SJSA1 (cell line): ENCODE data around the gene SLC25A45. TPM values are rescaled to one million over a fixed set of nuclear protein-coding genes. Genes with fewer than 3 reads are reported as not detected.
A peak's percentile ranks its signal among the peaks of the same experiment; 100 is the strongest.

Experiments used
- DNase-seq, 2 experiments: peaks; one replicate each; pipeline ENCODE4 v3.0.0-alpha.2; 2015 to 2020; ENCODE audit warnings: low spot score in 2 of 2, low read depth in 1 of 2
- H3K27ac ChIP-seq: fragments of 250-450 bp; sonication (Bioruptor Pico); 2 replicates; pipeline ENCODE4 v1.5.1; 2020; ENCODE audit warnings: mild to moderate bottlenecking, moderate library complexity
- H3K27me3 ChIP-seq: fragments of 250-450 bp; sonication (Bioruptor Pico); replicated peaks from 2 replicates; pipeline ENCODE4 v1.5.1; 2020; ENCODE audit warnings: mild to moderate bottlenecking, moderate library complexity
- H3K36me3 ChIP-seq: fragments of 250-450 bp; sonication (Bioruptor Pico); 2 replicates; pipeline ENCODE4 v1.5.1; 2020; ENCODE audit warnings: mild to moderate bottlenecking
- H3K4me1 ChIP-seq: fragments of 250-450 bp; sonication (Bioruptor Pico); replicated peaks from 2 replicates; pipeline ENCODE4 v1.6.1; 2021; ENCODE audit warnings: mild to moderate bottlenecking
- H3K4me3 ChIP-seq: fragments of 250-450 bp; sonication (Bioruptor Pico); 2 replicates; pipeline ENCODE4 v1.5.1; 2020; ENCODE audit warnings: mild to moderate bottlenecking
- H3K9me3 ChIP-seq: fragments of 250-450 bp; sonication (Bioruptor Pico); replicated peaks from 2 replicates; pipeline ENCODE4 v1.5.1; 2020; ENCODE audit warnings: mild to moderate bottlenecking
- total RNA-seq: library from RNA; depleted of rRNA; stranded (reverse); fragments of >200 nt; shearing (Covaris generic); gene quantifications from 2 replicates; pipeline ENCODE4 v1.2.3, GENCODE V29; 2014

The SLC25A45 gene
- total RNA-seq, 1 experiment from 2014 or later = 3.1 TPM

DNA sequence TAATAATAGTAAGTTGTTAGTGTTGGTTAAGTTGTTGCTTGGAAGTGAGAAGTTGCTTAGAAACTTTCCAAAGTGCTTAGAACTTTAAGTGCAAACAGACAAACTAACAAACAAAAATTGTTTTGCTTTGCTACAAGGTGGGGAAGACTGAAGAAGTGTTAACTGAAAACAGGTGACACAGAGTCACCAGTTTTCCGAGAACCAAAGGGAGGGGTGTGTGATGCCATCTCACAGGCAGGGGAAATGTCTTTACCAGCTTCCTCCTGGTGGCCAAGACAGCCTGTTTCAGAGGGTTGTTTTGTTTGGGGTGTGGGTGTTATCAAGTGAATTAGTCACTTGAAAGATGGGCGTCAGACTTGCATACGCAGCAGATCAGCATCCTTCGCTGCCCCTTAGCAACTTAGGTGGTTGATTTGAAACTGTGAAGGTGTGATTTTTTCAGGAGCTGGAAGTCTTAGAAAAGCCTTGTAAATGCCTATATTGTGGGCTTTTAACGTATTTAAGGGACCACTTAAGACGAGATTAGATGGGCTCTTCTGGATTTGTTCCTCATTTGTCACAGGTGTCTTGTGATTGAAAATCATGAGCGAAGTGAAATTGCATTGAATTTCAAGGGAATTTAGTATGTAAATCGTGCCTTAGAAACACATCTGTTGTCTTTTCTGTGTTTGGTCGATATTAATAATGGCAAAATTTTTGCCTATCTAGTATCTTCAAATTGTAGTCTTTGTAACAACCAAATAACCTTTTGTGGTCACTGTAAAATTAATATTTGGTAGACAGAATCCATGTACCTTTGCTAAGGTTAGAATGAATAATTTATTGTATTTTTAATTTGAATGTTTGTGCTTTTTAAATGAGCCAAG, 42.9 kb upstream of the SLC25A45 start:
- Histone ChIP-seq H3K27ac (peak overlapping the region; percentile 86), H3K4me1 (peaks cover 98% of the 10 kb centered on the region), H3K27me3 (no peaks in the 10 kb centered on the region; the same call in 1 of the 2 replicates), H3K9me3 (no peaks in the 10 kb centered on the region; the same call in 1 of the 2 replicates), H3K4me3 (peak overlapping the region; percentile 44), H3K36me3 (peaks cover 42% of the 10 kb centered on the region)
- DNase-seq = peak; percentile 83 to 86

DNA sequence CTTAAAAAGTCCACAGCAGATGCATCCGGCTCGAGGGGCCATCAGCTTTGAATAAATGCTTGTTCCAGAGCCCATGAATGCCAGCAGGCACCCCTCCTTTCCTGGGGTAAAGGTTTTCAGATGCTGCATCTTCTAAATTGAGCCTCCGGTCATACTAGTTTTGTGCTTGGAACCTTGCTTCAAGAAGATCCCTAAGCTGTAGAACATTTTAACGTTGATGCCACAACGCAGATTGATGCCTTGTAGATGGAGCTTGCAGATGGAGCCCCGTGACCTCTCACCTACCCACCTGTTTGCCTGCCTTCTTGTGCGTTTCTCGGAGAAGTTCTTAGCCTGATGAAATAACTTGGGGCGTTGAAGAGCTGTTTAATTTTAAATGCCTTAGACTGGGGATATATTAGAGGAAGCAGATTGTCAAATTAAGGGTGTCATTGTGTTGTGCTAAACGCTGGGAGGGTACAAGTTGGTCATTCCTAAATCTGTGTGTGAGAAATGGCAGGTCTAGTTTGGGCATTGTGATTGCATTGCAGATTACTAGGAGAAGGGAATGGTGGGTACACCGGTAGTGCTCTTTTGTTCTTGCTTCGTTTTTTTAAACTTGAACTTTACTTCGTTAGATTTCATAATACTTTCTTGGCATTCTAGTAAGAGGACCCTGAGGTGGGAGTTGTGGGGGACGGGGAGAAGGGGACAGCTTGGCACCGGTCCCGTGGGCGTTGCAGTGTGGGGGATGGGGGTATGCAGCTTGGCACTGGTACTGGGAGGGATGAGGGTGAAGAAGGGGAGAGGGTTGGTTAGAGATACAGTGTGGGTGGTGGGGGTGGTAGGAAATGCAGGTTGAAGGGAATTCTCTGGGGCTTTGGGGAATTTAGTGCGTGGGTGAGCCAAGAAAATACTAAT, 42.0 kb upstream of the SLC25A45 start:
- Histone ChIP-seq H3K27me3 (no peaks in the 10 kb centered on the region; the same call in 1 of the 2 replicates), H3K4me3 (peak overlapping the region; percentile 44), H3K36me3 (peaks cover 42% of the 10 kb centered on the region), H3K9me3 (no peaks in the 10 kb centered on the region; the same call in 1 of the 2 replicates), H3K27ac (peak overlapping the region; percentile 86), H3K4me1 (peaks cover 98% of the 10 kb centered on the region)
- peak in 1 of 2 experiments; percentile 43 for DNase-seq

DNA sequence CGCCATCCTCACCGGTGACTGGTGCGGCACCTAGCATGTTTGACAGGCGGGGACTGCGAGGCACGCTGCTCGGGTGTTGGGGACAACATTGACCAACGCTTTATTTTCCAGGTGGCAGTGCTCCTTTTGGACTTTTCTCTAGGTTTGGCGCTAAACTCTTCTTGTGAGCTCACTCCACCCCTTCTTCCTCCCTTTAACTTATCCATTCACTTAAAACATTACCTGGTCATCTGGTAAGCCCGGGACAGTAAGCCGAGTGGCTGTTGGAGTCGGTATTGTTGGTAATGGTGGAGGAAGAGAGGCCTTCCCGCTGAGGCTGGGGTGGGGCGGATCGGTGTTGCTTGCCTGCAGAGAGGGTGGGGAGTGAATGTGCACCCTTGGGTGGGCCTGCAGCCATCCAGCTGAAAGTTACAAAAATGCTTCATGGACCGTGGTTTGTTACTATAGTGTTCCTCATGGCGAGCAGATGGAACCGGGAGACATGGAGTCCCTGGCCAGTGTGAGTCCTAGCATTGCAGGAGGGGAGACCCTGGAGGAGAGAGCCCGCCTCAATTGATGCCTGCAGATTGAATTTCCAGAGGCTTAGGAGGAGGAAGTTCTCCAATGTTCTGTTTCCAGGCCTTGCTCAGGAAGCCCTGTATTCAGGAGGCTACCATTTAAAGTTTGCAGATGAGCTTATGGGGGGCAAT, 41.2 kb upstream of the SLC25A45 start:
- Histone ChIP-seq H3K27ac (peak overlapping the region; percentile 99), H3K4me1 (peaks cover 98% of the 10 kb centered on the region), H3K27me3 (no peaks in the 10 kb centered on the region; the same call in 1 of the 2 replicates), H3K4me3 (peak overlapping the region; percentile 44), H3K36me3 (peaks cover 42% of the 10 kb centered on the region), H3K9me3 (no peaks in the 10 kb centered on the region; the same call in 1 of the 2 replicates)
- peak in 1 of 2 experiments; percentile 53 for DNase-seq

- H3K27me3 ChIP-seq = no peaks in the 10 kb centered on the region; the same call in 1 of the 2 replicates
- DNase-seq = peak; percentile 96 to 99
- H3K4me3 ChIP-seq = peak within 1 kb of the TSS; percentile 44
- peaks cover 37% of the 10 kb centered on the region for H3K36me3 ChIP-seq
- peak within 1 kb of the TSS; percentile 99 for H3K27ac ChIP-seq
- peaks cover 98% of the 10 kb centered on the region for H3K4me1 ChIP-seq
- H3K9me3 ChIP-seq = no peaks in the 10 kb centered on the region; the same call in 1 of the 2 replicates
Observed at GRCh38 chr11:65422633-65423515, 40.4 kb upstream of the SLC25A45 start, which contains the start of gene NEAT1. Gene NEAT1 (plus strand): TSS chr11:65422798.

DNA sequence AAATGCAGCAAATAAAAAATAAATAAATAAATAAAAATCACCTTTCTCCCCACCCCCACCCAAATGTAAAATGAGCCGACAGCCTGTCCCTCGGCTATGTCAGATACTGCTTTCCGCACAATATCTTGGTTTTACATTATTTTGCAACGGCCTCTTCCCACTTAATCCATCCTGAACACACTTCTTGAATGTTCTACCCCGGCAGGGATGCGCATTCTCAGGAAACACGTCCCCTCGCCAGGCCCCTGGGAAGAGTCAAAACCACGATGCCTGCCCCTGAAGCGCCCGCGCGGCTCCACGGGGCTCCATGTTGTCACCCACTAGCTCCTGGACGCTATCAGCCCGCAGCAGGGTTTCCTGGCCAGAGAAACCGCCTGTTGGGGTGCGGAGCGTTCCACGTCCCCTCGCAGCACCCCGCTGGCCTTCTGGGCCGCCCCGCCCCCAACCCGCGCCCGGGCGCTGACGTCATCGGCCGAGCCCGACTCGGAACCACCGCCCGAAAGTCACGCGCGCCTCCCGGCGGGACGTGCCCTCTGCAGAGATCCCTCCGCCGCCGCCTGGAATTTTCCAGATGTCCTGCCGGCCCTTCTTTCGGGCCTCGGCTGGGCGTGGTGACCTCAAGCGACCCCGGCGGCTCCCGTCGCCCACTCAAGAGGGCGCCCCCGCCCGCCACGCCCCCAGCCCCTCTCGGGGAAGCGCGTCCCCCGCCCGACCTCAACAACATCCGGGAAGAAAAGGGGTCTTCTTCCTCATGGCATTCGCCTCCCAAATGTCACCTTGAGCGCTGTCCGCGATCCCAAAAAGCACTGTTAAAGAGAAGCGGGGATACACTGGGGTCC, 39.6 kb upstream of the SLC25A45 start:
- peak overlapping the region; percentile 99 for H3K27ac ChIP-seq
- peak; percentile 99 to 100 for DNase-seq
- no peaks in the 10 kb centered on the region; the same call in 1 of the 2 replicates for H3K27me3 ChIP-seq
- H3K9me3 ChIP-seq = no peaks in the 10 kb centered on the region; the same call in 1 of the 2 replicates
- peak overlapping the region; percentile 44 for H3K4me3 ChIP-seq
- peaks cover 29% of the 10 kb centered on the region for H3K36me3 ChIP-seq
- peaks cover 98% of the 10 kb centered on the region for H3K4me1 ChIP-seq

DNA sequence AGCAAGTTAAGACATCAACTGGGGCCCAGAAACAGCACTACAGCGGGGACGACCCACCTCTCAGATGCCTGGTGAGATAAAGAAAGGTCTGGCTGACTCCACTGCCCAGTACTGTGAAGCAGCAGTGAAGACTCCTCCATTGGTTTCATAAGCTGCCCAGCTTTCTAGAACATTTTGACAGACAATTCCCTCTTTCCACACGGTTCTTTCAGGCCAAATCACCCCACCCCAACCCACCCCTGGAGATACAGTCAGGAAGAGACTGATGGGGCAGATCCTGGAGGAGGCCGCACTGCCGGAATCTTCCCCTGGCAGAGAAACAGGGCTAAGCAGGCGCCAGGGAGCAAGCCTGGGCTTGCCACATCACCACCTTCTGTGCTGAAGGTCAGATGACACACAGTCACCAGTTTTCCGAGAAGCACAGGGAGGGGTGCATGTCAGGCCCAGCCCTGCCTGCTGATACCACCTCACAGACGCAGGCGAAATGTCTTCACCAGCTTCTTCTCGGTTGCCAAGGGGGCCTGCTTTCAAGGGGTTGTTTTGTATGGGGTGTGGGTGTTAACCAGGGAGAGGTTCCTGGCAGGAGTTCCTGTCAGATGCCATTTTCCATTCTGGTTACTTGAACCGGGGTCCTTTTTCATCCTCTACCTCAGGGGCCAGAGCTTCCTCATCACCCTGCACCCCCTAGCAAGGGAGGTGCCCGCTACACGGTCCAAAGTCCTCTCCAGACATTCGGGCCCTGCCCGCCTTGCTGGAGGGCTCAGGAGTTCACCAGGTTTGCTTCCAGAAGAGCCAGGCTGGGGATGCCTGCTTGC, 38.7 kb upstream of the SLC25A45 start:
- Histone ChIP-seq H3K36me3 (peaks cover 20% of the 10 kb centered on the region), H3K27ac (peak overlapping the region; percentile 99), H3K27me3 (no peaks in the 10 kb centered on the region; the same call in 1 of the 2 replicates), H3K9me3 (no peaks in the 10 kb centered on the region; the same call in 1 of the 2 replicates), H3K4me3 (peak overlapping the region; percentile 44), H3K4me1 (peaks cover 98% of the 10 kb centered on the region)
- peak; percentile 97 to 99 for DNase-seq

- Histone ChIP-seq H3K36me3 (peaks cover 19% of the 10 kb centered on the region), H3K27ac (peak overlapping the region; percentile 99), H3K4me3 (no peak overlapping the region), H3K9me3 (no peaks in the 10 kb centered on the region; the same call in 1 of the 2 replicates), H3K4me1 (peaks cover 94% of the 10 kb centered on the region), H3K27me3 (no peaks in the 10 kb centered on the region; the same call in 1 of the 2 replicates)
- no peak for DNase-seq
Observed at GRCh38 chr11:65420506-65420905, 38.1 kb upstream of the SLC25A45 start.

DNA sequence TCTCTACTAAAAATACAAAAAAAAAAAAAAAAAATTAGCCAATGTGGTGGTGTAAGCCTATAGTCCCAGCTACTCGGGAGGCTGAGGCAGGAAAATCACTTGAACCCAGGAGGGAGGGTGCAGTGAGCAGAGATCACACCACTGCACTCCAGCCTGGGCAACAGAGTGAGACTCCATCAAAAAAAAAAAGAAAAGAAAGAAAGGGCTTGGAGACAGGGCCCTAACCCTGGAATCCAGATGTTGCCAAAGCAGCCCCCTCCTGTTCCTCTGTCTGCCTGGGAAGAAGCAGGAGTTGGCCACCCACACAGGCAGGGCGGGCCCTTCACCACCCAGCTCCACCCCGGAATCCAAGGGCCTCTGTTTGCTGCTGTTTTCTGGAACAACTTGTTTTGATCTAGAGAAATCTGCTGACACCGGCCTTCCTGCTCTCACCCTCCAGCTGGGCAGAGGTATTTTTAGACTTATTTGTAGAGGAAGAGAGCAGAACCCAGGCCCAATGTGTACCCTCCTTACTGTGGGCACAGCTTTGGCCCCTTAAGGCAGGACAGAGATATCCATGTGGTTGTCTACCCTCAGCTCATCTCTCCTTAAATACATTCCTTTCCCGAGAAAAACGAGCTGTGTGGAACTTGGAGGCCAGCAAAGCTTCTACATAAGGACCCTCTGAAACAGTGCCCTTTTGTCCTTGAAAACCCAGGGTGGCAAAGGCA, 37.5 kb upstream of the SLC25A45 start:
- Histone ChIP-seq H3K36me3 (peaks cover 17% of the 10 kb centered on the region), H3K4me3 (no peak overlapping the region; the same call in 1 of the 2 replicates), H3K27me3 (no peaks in the 10 kb centered on the region; the same call in 1 of the 2 replicates), H3K4me1 (peaks cover 88% of the 10 kb centered on the region), H3K9me3 (no peaks in the 10 kb centered on the region; the same call in 1 of the 2 replicates), H3K27ac (peak overlapping the region; percentile 99)
- DNase-seq = peak; percentile 99

GRCh38 chr11:65419460-65419771, 37.0 kb upstream of the SLC25A45 start:
- H3K27me3 ChIP-seq = no peaks in the 10 kb centered on the region; the same call in 1 of the 2 replicates
- H3K4me3 ChIP-seq = peak overlapping the region; percentile 14
- no peaks in the 10 kb centered on the region; the same call in 1 of the 2 replicates for H3K9me3 ChIP-seq
- no peak for DNase-seq
- peaks cover 15% of the 10 kb centered on the region for H3K36me3 ChIP-seq
- H3K27ac ChIP-seq = peak overlapping the region; percentile 99
- H3K4me1 ChIP-seq = peaks cover 83% of the 10 kb centered on the region

GRCh38 chr11:65418681-65419459, 36.4 kb upstream of the SLC25A45 start:
- peak overlapping the region; percentile 14 for H3K4me3 ChIP-seq
- no peaks in the 10 kb centered on the region; the same call in 1 of the 2 replicates for H3K9me3 ChIP-seq
- peak; percentile 99 to 100 for DNase-seq
- H3K36me3 ChIP-seq = peaks cover 13% of the 10 kb centered on the region
- H3K27ac ChIP-seq = peak overlapping the region; percentile 99
- no peaks in the 10 kb centered on the region; the same call in 1 of the 2 replicates for H3K27me3 ChIP-seq
- peaks cover 78% of the 10 kb centered on the region for H3K4me1 ChIP-seq
